ENCODE measurements around the gene FZD4. TPM values are rescaled to one million over a fixed set of nuclear protein-coding genes. Genes with fewer than 3 reads are reported as not detected.
"Not testable (repeated sequence)": the region's sequence is repeated elsewhere in the genome, so short reads cannot be mapped to it uniquely, and the experiment has no call there.

FZD4 gene
- total RNA-seq (2014; rRNA removed; shearing (Covaris generic)) (0.05 TPM in 1 of 2 replicates, not detected in the other), total RNA-seq (2022) (0.06 and 0.17 TPM in 2 replicates), Bru-seq, nascent RNA (percentile 17 among the genes with signal in this experiment), BruChase-seq, experiment 1, labeled RNA remaining after a 6-hour chase (not detected), BruChase-seq, experiment 2, labeled RNA remaining after a 2-hour chase (percentile 24 among the genes with signal in this experiment)
- long read RNA-seq, result 0 reads

GRCh38 chr11:86955361-86956120, at the start of gene FZD4:
Gene FZD4, minus strand, starts transcription at chr11:86955395. Its CDS starts 310 bp downstream, at chr11:86955085.
- H3K27ac ChIP-seq (ENCODE audit: low read depth, low read length, poor library complexity, severe bottlenecking), result no peak within 1 kb of the TSS
- H4K20me1 ChIP-seq (ENCODE audit: insufficient read depth, low read length), result no peaks in the 10 kb centered on the region
- peaks cover 4% of the 10 kb centered on the region for H3K4me1 ChIP-seq (ENCODE audit: insufficient read depth, low read length, poor library complexity, severe bottlenecking)
- H3K4me2 ChIP-seq (ENCODE audit: low read length), result peak within 1 kb of the TSS; percentile 72
- H3K79me2 ChIP-seq (ENCODE audit: insufficient read depth, low read depth, low read length), result no peaks in the 10 kb centered on the region
- ChIA-PET POLR2A (interaction anchor here (1.2 to 1.8 kb wide), 2 partner anchors 9 to 81 kb away, joined by 3 to 4 read pairs; no protein-coding TSS in a partner anchor), CTCF (ENCODE audit: unreplicated experiment) (interaction anchor here (0.6 to 1.1 kb wide), 2 partner anchors 17 to 41 kb away, joined by 3 read pairs; no protein-coding TSS in a partner anchor)
- peak within 1 kb of the TSS; percentile 67 for H3K4me3 ChIP-seq (ENCODE audit: low read depth, low read length, poor library complexity, severe bottlenecking)
- intact Hi-C loops (cut with micrococcal nuclease; ENCODE audit: unreplicated experiment), result no loop called here
- H3K9me2 ChIP-seq (ENCODE audit: insufficient read depth, low read length), result no peaks in the 10 kb centered on the region
- BruUV-seq (replicated peaks), result no TSS peak
- no peaks in the 10 kb centered on the region for H3K36me3 ChIP-seq (ENCODE audit: insufficient read depth, low read length)
- peak; percentile 28 for DNase-seq (ENCODE audit: low spot score)
- TF ChIP-seq CTCF (conservative IDR thresholded peaks at IDR 0.05; ENCODE audit: low read length), result no peak; the same call in 1 of the 2 replicates
- no peak for TF ChIP-seq EZH2phosphoT487 (IDR thresholded peaks at IDR 0.05; ENCODE audit: borderline replicate concordance, low read depth, low read length)
- H2AFZ ChIP-seq (ENCODE audit: low read length), result peak within 1 kb of the TSS; percentile 78
- H3K9me3 ChIP-seq (ENCODE audit: low read length), result no peaks in the 10 kb centered on the region

- CTCF ChIA-PET (ENCODE audit: unreplicated experiment), result not testable (repeated sequence)
- POLR2A ChIA-PET, result interaction anchor here (0.6 to 1.4 kb wide), 2 partner anchors 9 to 1964 kb away, joined by 3 read pairs; no protein-coding TSS in a partner anchor
These were observed 49.1 kb upstream of the FZD4 start for GRCh38 chr11:87004281-87004680.

GRCh38 chr11:87002918-87003317, 47.7 kb upstream of the FZD4 start:
- ChIA-PET POLR2A (interaction anchor here (1.4 kb wide), 1 partner anchor 8 kb away, joined by 3 read pairs; no protein-coding TSS in a partner anchor), CTCF (ENCODE audit: unreplicated experiment) (no interaction called here)
- BruUV-seq (replicated peaks), result no TSS peak

More at GRCh38 chr11:87004281-87004680, 49.1 kb upstream of the FZD4 start:
- DNase-seq (ENCODE audit: low spot score); H3K79me2 ChIP-seq (ENCODE audit: insufficient read depth, low read depth, low read length); H3K27ac ChIP-seq (ENCODE audit: low read depth, low read length, poor library complexity, severe bottlenecking); intact Hi-C loops (cut with micrococcal nuclease; ENCODE audit: unreplicated experiment); H2AFZ ChIP-seq (ENCODE audit: low read length); H3K9me2 ChIP-seq (ENCODE audit: insufficient read depth, low read length); H3K9me3 ChIP-seq (ENCODE audit: low read length); H3K4me2 ChIP-seq (ENCODE audit: low read length); H3K36me3 ChIP-seq (ENCODE audit: insufficient read depth, low read length); H4K20me1 ChIP-seq (ENCODE audit: insufficient read depth, low read length); BruUV-seq (replicated peaks); H3K4me3 ChIP-seq (ENCODE audit: low read depth, low read length, poor library complexity, severe bottlenecking); H3K4me1 ChIP-seq (ENCODE audit: insufficient read depth, low read length, poor library complexity, severe bottlenecking): not testable (repeated sequence)

More at GRCh38 chr11:87002918-87003317, 47.7 kb upstream of the FZD4 start:
- Histone ChIP-seq H3K9me3 (ENCODE audit: low read length) (no peaks in the 10 kb centered on the region), H3K4me3 (ENCODE audit: low read depth, low read length, poor library complexity, severe bottlenecking) (no peak overlapping the region), H3K4me1 (ENCODE audit: insufficient read depth, low read length, poor library complexity, severe bottlenecking) (no peaks in the 10 kb centered on the region), H2AFZ (ENCODE audit: low read length) (no peak overlapping the region), H3K36me3 (ENCODE audit: insufficient read depth, low read length) (no peaks in the 10 kb centered on the region), H3K4me2 (ENCODE audit: low read length) (no peak overlapping the region), H3K9me2 (ENCODE audit: insufficient read depth, low read length) (no peaks in the 10 kb centered on the region), H3K79me2 (ENCODE audit: insufficient read depth, low read depth, low read length) (no peaks in the 10 kb centered on the region), H3K27ac (ENCODE audit: low read depth, low read length, poor library complexity, severe bottlenecking) (no peak overlapping the region), H4K20me1 (ENCODE audit: insufficient read depth, low read length) (no peaks in the 10 kb centered on the region)
- intact Hi-C loops (cut with micrococcal nuclease; ENCODE audit: unreplicated experiment), result no loop called here
- no peak for DNase-seq (ENCODE audit: low spot score)
- TF ChIP-seq CTCF (conservative IDR thresholded peaks at IDR 0.05; ENCODE audit: low read length) (no peak), EZH2phosphoT487 (IDR thresholded peaks at IDR 0.05; ENCODE audit: borderline replicate concordance, low read depth, low read length) (no peak)

Measured in OCI-LY7 (cell line).